ENCODE data around the gene TENT4A.

The TENT4A gene

DNA sequence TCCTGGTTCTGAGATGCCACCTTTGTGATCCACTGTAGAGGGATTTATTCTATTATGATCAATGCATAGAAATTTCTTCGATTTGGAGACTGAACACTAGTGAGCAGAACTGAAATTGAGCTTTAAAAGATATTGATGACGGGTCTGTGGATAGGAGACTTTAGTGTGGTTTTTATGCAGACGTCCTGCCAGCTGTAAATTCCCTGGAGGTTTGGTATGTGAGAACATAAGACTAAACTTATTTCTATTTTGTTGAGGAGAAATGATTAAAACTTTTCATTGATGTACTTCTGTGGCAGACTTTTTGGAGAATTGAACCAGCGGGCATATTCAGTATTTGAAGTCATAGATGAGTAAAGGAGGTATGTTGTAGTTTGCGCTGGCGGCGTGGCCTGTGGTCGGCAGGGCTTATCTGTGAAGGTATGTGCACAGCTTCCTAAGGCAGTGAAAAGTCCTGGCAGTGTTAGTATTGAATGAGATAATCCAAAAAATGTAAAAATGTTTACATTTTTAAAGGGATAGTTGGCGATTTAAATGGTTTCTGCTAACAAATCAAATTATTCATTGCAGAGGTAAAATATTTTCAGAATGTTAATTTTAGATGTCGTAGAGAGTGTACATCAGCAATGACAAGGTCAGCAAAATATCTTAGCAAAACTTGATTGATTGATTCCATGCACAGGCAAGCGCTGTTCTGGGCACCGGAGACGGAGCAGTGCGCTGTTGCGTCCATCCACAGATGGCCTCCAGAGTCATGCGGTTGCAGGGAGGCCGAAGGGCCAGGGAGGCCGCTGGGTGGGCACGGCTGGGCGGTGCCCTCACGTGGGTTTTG lies 20.4 kb downstream of the TENT4A start:
- no peak for DNase-seq (ENCODE audit: low read depth)

DNA sequence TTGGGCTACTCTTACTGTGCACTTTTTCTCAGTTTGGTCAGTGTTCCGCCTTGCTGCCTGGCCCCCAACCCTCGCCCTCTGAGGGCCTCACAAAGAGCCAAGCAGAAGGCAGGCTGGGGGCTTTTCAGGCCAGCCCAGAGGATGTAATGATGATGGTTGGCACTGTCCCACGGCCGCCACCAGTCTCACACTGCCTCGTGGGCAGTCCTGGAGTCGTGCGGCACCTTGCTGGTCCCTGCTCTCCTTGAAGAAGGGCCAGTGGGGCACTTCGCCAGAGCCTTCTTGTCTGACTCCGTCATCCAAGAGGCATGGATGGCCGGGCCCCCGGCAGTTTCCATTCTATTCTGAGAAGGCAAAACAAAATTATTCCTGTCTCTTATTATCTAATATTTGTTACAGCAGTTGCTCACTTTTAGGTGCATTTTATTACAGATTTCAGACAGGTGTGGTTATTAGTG lies 21.0 kb downstream of the TENT4A start:
- DNase-seq (ENCODE audit: low read depth), result no peak

GRCh38 chr5:6734781-6735180 lies 21.5 kb downstream of the TENT4A start:
- DNase-seq (ENCODE audit: low read depth), result no peak

DNA sequence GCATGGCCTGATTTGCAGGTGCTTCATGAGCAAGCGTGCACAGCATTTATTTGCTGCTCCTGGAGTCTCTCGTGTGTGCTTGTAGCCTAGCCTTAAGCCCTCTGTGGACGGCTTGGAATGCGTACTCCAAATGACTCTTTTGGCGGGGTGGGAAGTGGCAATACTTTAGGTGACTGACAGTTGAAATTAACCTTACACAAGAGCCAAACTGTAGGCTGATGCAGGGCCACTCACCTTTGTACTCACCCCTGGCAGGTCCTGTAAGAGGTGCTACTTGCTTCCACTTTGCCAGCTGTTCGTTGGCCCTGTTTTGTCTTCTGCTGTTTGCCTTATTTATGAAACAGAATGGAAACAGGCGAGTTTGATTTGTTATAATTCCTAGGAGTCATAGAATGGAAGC lies 22.9 kb downstream of the TENT4A start:
- DNase-seq (ENCODE audit: low read depth), result no peak

GRCh38 chr5:6736524-6737042 lies 23.4 kb downstream of the TENT4A start:
- no peak for DNase-seq (ENCODE audit: low read depth)

- DNase-seq (ENCODE audit: low read depth), result no peak
Observed at GRCh38 chr5:6737043-6737941, 24.1 kb downstream of the TENT4A start.

GRCh38 chr5:6739603-6740002 lies 26.4 kb downstream of the TENT4A start:
- DNase-seq (ENCODE audit: low read depth), result no peak

GRCh38 chr5:6740586-6741150 lies 27.4 kb downstream of the TENT4A start:
- no peak for DNase-seq (ENCODE audit: low read depth)

- DNase-seq (ENCODE audit: low read depth), result no peak
Observed at GRCh38 chr5:6742081-6742758, 29.0 kb downstream of the TENT4A start.

- DNase-seq (ENCODE audit: low read depth), result no peak
Observed at GRCh38 chr5:6743161-6743560, 29.9 kb downstream of the TENT4A start.

- no peak for DNase-seq (ENCODE audit: low read depth)
Observed at GRCh38 chr5:6744841-6745705, 31.8 kb downstream of the TENT4A start.

- no peak for DNase-seq (ENCODE audit: low read depth)
Observed at GRCh38 chr5:6745706-6746222, 32.5 kb downstream of the TENT4A start.

DNA sequence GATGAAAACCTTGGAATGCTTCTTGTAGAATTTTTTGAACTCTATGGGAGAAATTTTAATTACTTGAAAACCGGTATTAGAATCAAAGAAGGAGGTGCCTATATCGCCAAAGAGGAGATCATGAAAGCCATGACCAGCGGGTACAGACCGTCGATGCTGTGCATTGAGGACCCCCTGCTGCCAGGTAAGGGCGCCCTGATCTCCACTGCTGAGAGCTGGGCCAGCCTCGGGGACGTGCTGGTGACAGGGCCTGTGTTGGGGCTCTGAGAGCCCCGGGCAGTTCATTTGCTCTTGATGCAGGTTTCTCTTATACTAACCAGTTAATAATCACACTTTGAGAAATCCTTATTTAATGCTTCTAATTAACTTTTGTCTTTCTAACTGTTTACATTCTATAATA lies 33.0 kb downstream of the TENT4A start:
- no peak for DNase-seq (ENCODE audit: low read depth)

GRCh38 chr5:6747103-6747502 lies 33.9 kb downstream of the TENT4A start:
- DNase-seq (ENCODE audit: low read depth), result no peak

DNA sequence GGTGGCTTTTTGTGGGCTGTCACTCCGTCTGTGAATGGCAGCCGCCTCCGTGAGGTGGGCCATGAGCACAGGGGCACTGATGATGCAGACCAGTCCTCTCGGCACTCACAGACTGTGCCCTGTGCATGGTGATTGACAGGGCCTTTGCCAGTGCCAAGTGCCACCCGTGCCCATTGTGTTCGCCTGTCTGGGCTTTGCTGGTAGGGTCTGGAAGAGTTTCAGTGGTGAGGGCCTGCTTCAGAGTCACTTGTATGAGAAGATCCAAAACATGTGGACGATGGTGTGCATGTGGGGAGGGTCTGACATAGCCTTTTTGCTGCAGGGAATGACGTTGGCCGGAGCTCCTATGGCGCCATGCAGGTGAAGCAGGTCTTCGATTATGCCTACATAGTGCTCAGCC lies 34.9 kb downstream of the TENT4A start:
- DNase-seq (ENCODE audit: low read depth), result no peak

GRCh38 chr5:6749026-6749716 lies 35.9 kb downstream of the TENT4A start:
- no peak for DNase-seq (ENCODE audit: low read depth)

DNA sequence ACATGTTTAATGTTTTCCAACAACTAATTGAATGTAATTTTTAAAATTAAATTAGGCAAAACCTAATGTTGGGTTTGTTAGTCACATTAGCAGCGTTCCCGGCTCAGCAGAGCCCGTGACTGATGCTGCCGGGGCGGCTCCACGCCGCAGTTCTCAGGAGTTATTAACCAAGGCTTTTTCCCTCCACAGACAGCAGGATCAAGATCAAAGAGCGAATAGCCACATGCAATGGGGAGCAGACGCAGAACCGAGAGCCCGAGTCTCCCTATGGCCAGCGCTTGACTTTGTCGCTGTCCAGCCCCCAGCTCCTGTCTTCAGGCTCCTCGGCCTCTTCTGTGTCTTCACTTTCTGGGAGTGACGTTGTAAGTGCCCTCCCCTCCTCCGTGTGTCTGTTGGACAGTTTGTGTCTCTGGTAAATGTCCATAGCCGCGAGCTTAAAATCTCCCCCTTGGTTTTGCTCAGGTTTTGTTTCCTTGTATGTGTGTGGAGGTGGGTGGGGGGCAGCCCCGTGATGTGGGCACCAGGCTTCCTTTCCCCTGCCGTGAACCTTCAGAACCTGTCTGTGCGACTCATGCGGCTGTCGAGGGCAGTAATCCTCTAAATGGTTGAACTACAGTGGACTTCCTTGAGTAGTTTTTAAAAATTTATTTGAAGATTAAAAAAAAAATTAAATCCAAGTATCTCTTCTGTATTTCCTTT lies 37.1 kb downstream of the TENT4A start:
- no peak for DNase-seq (ENCODE audit: low read depth)

- DNase-seq (ENCODE audit: low read depth), result no peak
Observed at GRCh38 chr5:6750951-6751685, 37.9 kb downstream of the TENT4A start.

- no peak for DNase-seq (ENCODE audit: low read depth)
Observed at GRCh38 chr5:6752236-6752635, 39.0 kb downstream of the TENT4A start.

All from activated gamma-delta T cell treated with anti-CD3 and anti-CD28 coated beads, Interleukin-2, amount 50 U/mL, for 16 hours (primary cell).